Measurements from ENCODE around the gene LDLRAD1.
"Not testable (repeated sequence)": the region's sequence is repeated elsewhere in the genome, so short reads cannot be mapped to it uniquely, and the experiment has no call there.

The LDLRAD1 gene

GRCh38 chr1:54037476-54037875 lies 19.5 kb upstream of the LDLRAD1 start:
- in situ Hi-C loops (cut with HindIII; ENCODE audit: low sequenced_read_pairs), result no loop called here
- no peak for TF ChIP-seq CTCF (IDR thresholded peaks at IDR 0.05; ENCODE audit: low read depth, low read length, missing control alignments)
- no peak for DNase-seq (ENCODE audit: low read depth)
- no peak overlapping the region for H3K4me3 ChIP-seq (ENCODE audit: low read depth, low read length)

GRCh38 chr1:54028306-54029251 lies 10.6 kb upstream of the LDLRAD1 start:
- DNase-seq (ENCODE audit: low read depth), result no peak
- H3K4me3 ChIP-seq (ENCODE audit: low read depth, low read length), result no peak overlapping the region
- TF ChIP-seq CTCF (IDR thresholded peaks at IDR 0.05; ENCODE audit: low read depth, low read length, missing control alignments), result no peak
- in situ Hi-C loops (cut with HindIII; ENCODE audit: low sequenced_read_pairs), result no loop called here

- DNase-seq (ENCODE audit: low read depth), result no peak
- in situ Hi-C loops (cut with HindIII; ENCODE audit: low sequenced_read_pairs), result no loop called here
- no peak overlapping the region for H3K4me3 ChIP-seq (ENCODE audit: low read depth, low read length)
- no peak for TF ChIP-seq CTCF (IDR thresholded peaks at IDR 0.05; ENCODE audit: low read depth, low read length, missing control alignments)
Observed at GRCh38 chr1:54027848-54028247, 9.9 kb upstream of the LDLRAD1 start.

- H3K4me3 ChIP-seq (ENCODE audit: low read depth, low read length); in situ Hi-C loops (cut with HindIII; ENCODE audit: low sequenced_read_pairs); DNase-seq (ENCODE audit: low read depth): not testable (repeated sequence)
Observed at GRCh38 chr1:54024811-54025210, 6.8 kb upstream of the LDLRAD1 start.

- TF ChIP-seq CTCF (IDR thresholded peaks at IDR 0.05; ENCODE audit: low read depth, low read length, missing control alignments), result no peak
- in situ Hi-C loops (cut with HindIII; ENCODE audit: low sequenced_read_pairs), result no loop called here
- no peak overlapping the region for H3K4me3 ChIP-seq (ENCODE audit: low read depth, low read length)
- DNase-seq (ENCODE audit: low read depth), result no peak
Observed at GRCh38 chr1:54024358-54024757, 6.4 kb upstream of the LDLRAD1 start.

- DNase-seq (ENCODE audit: low read depth); in situ Hi-C loops (cut with HindIII; ENCODE audit: low sequenced_read_pairs); H3K4me3 ChIP-seq (ENCODE audit: low read depth, low read length): not testable (repeated sequence)
Observed at GRCh38 chr1:54019562-54020176, 1.7 kb upstream of the LDLRAD1 start.

GRCh38 chr1:54018635-54019034 lies 649 bp upstream of the LDLRAD1 start:
- TF ChIP-seq CTCF (IDR thresholded peaks at IDR 0.05; ENCODE audit: low read depth, low read length, missing control alignments), result no peak
- in situ Hi-C loops (cut with HindIII; ENCODE audit: low sequenced_read_pairs), result no loop called here
- H3K4me3 ChIP-seq (ENCODE audit: low read depth, low read length), result no peak overlapping the region
- no peak for DNase-seq (ENCODE audit: low read depth)
